Neural cell (in vitro differentiated cells): ENCODE measurements around the gene KIR2DL4.
"Not testable (repeated sequence)": the region's sequence is repeated elsewhere in the genome, so short reads cannot be mapped to it uniquely, and the experiment has no call there.

Source experiments
- POLR2AphosphoS5 ChIP-seq: IDR thresholded peaks from 2 replicates; pipeline ENCODE4 v1.6.1; 2012
- TAF1 ChIP-seq: IDR thresholded peaks from 2 replicates; pipeline ENCODE4 v1.6.1; 2012; ENCODE audit warnings: low read depth
- TF ChIP-seq, protein P1 (sequence below): fragments of 450-650 bp; IDR thresholded peaks from 2 replicates; pipeline ENCODE4 v1.5.1; 2014; ENCODE audit warnings: antibody characterized with exemption, mild to moderate bottlenecking, moderate library complexity; ENCODE audit not compliant: poor library complexity, severe bottlenecking
- TF ChIP-seq, protein P2 (sequence below): IDR thresholded peaks from 2 replicates; pipeline ENCODE4 v1.6.1; 2012; ENCODE audit warnings: borderline replicate concordance

DNA sequence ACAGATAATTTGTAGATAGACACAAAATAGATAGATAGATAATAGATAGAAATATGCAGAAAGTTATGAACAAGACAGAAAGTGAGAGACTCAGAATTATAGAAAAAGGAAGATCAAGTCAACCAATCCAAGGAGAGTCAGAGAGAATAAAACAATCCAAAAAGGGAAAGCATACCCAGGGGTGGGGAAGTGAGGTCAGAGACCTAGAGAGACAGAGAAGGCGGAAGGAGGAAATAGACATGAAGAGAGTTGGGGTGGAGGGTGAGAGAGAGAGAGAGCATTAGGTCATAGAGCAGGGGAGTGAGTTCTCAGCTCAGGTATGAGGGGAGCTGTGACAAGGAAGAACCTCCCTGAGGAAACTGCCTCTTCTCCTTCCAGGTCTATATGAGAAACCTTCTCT is 51.8 kb downstream of the KIR2DL4 start:
- TF ChIP-seq, protein P1, sequence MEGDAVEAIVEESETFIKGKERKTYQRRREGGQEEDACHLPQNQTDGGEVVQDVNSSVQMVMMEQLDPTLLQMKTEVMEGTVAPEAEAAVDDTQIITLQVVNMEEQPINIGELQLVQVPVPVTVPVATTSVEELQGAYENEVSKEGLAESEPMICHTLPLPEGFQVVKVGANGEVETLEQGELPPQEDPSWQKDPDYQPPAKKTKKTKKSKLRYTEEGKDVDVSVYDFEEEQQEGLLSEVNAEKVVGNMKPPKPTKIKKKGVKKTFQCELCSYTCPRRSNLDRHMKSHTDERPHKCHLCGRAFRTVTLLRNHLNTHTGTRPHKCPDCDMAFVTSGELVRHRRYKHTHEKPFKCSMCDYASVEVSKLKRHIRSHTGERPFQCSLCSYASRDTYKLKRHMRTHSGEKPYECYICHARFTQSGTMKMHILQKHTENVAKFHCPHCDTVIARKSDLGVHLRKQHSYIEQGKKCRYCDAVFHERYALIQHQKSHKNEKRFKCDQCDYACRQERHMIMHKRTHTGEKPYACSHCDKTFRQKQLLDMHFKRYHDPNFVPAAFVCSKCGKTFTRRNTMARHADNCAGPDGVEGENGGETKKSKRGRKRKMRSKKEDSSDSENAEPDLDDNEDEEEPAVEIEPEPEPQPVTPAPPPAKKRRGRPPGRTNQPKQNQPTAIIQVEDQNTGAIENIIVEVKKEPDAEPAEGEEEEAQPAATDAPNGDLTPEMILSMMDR, result not testable (repeated sequence)
- TF ChIP-seq TAF1, POLR2AphosphoS5: not testable (repeated sequence)
- TF ChIP-seq, protein P2, sequence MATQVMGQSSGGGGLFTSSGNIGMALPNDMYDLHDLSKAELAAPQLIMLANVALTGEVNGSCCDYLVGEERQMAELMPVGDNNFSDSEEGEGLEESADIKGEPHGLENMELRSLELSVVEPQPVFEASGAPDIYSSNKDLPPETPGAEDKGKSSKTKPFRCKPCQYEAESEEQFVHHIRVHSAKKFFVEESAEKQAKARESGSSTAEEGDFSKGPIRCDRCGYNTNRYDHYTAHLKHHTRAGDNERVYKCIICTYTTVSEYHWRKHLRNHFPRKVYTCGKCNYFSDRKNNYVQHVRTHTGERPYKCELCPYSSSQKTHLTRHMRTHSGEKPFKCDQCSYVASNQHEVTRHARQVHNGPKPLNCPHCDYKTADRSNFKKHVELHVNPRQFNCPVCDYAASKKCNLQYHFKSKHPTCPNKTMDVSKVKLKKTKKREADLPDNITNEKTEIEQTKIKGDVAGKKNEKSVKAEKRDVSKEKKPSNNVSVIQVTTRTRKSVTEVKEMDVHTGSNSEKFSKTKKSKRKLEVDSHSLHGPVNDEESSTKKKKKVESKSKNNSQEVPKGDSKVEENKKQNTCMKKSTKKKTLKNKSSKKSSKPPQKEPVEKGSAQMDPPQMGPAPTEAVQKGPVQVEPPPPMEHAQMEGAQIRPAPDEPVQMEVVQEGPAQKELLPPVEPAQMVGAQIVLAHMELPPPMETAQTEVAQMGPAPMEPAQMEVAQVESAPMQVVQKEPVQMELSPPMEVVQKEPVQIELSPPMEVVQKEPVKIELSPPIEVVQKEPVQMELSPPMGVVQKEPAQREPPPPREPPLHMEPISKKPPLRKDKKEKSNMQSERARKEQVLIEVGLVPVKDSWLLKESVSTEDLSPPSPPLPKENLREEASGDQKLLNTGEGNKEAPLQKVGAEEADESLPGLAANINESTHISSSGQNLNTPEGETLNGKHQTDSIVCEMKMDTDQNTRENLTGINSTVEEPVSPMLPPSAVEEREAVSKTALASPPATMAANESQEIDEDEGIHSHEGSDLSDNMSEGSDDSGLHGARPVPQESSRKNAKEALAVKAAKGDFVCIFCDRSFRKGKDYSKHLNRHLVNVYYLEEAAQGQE, result not testable (repeated sequence)
